HG03064 (cell line): ENCODE data around the gene CLTRN.

ENCODE experiments used
- ATAC-seq: cut with Tn5 transposase; IDR thresholded peaks from one replicate; pipeline ENCODE4 v1.9.1; 2021; ENCODE audit warnings: low read depth; ENCODE audit not compliant: unreplicated experiment

Gene CLTRN

GRCh38 chrX:15579778-15580747, 84.5 kb downstream of the CLTRN start:
- no peak for ATAC-seq
